Measurements from ENCODE around the gene NR1H3.

The NR1H3 gene

GRCh38 chr11:47295385-47295784 is 37.6 kb downstream of the NR1H3 start:
- H4K20me1 ChIP-seq (ENCODE audit: insufficient read depth): no peaks in the 10 kb centered on the region
- H3K4me1 ChIP-seq (ENCODE audit: low read depth, poor library complexity, severe bottlenecking): no peaks in the 10 kb centered on the region
- H2AFZ ChIP-seq (ENCODE audit: low read depth): no peak overlapping the region
- H3K9ac ChIP-seq: no peak overlapping the region
- no peaks in the 10 kb centered on the region; the same call in 1 of the 2 replicates for H3K36me3 ChIP-seq (ENCODE audit: insufficient read depth)
- no peaks in the 10 kb centered on the region for H3K79me2 ChIP-seq (ENCODE audit: insufficient read depth, low read depth)
- no peak overlapping the region for H3K27ac ChIP-seq
- H3K4me2 ChIP-seq: no peak overlapping the region
- H3K27me3 ChIP-seq (ENCODE audit: insufficient read depth, low read depth): no peaks in the 10 kb centered on the region
- H3K4me3 ChIP-seq (IDR thresholded peaks at IDR 0.05; ENCODE audit: insufficient read depth, low read depth, low read length): no peak overlapping the region
- TF ChIP-seq CTCF (conservative IDR thresholded peaks at IDR 0.05; ENCODE audit: low read depth, low read length): no peak

GRCh38 chr11:47296045-47296444 is 38.2 kb downstream of the NR1H3 start:
- H3K27ac ChIP-seq: no peak overlapping the region
- H2AFZ ChIP-seq (ENCODE audit: low read depth): no peak overlapping the region
- no peaks in the 10 kb centered on the region for H3K79me2 ChIP-seq (ENCODE audit: insufficient read depth, low read depth)
- H3K9ac ChIP-seq: no peak overlapping the region
- no peak for TF ChIP-seq CTCF (conservative IDR thresholded peaks at IDR 0.05; ENCODE audit: low read depth, low read length)
- no peaks in the 10 kb centered on the region for H4K20me1 ChIP-seq (ENCODE audit: insufficient read depth)
- no peaks in the 10 kb centered on the region for H3K4me1 ChIP-seq (ENCODE audit: low read depth, poor library complexity, severe bottlenecking)
- H3K27me3 ChIP-seq (ENCODE audit: insufficient read depth, low read depth): no peaks in the 10 kb centered on the region
- no peak overlapping the region for H3K4me3 ChIP-seq (IDR thresholded peaks at IDR 0.05; ENCODE audit: insufficient read depth, low read depth, low read length)
- H3K36me3 ChIP-seq (ENCODE audit: insufficient read depth): no peaks in the 10 kb centered on the region; the same call in 1 of the 2 replicates
- H3K4me2 ChIP-seq: no peak overlapping the region

GRCh38 chr11:47299078-47299477 is 41.3 kb downstream of the NR1H3 start:
- H3K79me2 ChIP-seq (ENCODE audit: insufficient read depth, low read depth): no peaks in the 10 kb centered on the region
- H3K27ac ChIP-seq: no peak overlapping the region
- no peaks in the 10 kb centered on the region; the same call in 1 of the 2 replicates for H3K36me3 ChIP-seq (ENCODE audit: insufficient read depth)
- H2AFZ ChIP-seq (ENCODE audit: low read depth): no peak overlapping the region
- no peak overlapping the region for H3K9ac ChIP-seq
- H3K27me3 ChIP-seq (ENCODE audit: insufficient read depth, low read depth): no peaks in the 10 kb centered on the region
- no peaks in the 10 kb centered on the region for H3K4me1 ChIP-seq (ENCODE audit: low read depth, poor library complexity, severe bottlenecking)
- TF ChIP-seq CTCF (conservative IDR thresholded peaks at IDR 0.05; ENCODE audit: low read depth, low read length): no peak
- H3K4me3 ChIP-seq (IDR thresholded peaks at IDR 0.05; ENCODE audit: insufficient read depth, low read depth, low read length): no peak overlapping the region
- no peak overlapping the region for H3K4me2 ChIP-seq
- no peaks in the 10 kb centered on the region for H4K20me1 ChIP-seq (ENCODE audit: insufficient read depth)

- Histone ChIP-seq H3K27ac (no peak overlapping the region), H3K79me2 (ENCODE audit: insufficient read depth, low read depth) (no peaks in the 10 kb centered on the region), H3K27me3 (ENCODE audit: insufficient read depth, low read depth) (no peaks in the 10 kb centered on the region), H4K20me1 (ENCODE audit: insufficient read depth) (no peaks in the 10 kb centered on the region), H3K36me3 (ENCODE audit: insufficient read depth) (no peaks in the 10 kb centered on the region; the same call in 1 of the 2 replicates), H3K4me2 (no peak overlapping the region), H3K4me1 (ENCODE audit: low read depth, poor library complexity, severe bottlenecking) (no peaks in the 10 kb centered on the region), H3K4me3 (IDR thresholded peaks at IDR 0.05; ENCODE audit: insufficient read depth, low read depth, low read length) (no peak overlapping the region), H2AFZ (ENCODE audit: low read depth) (no peak overlapping the region), H3K9ac (no peak overlapping the region)
- no peak for TF ChIP-seq CTCF (conservative IDR thresholded peaks at IDR 0.05; ENCODE audit: low read depth, low read length)
Observed at GRCh38 chr11:47302853-47303252, 45.1 kb downstream of the NR1H3 start.
